Measurements from ENCODE around the gene MCM9. TPM values are rescaled to one million over a fixed set of nuclear protein-coding genes. Genes with fewer than 3 reads are reported as not detected.

Gene MCM9
- total RNA-seq, 2 donors from 2014 or later = 9.9 to 33.9 TPM

GRCh38 chr6:118895261-118895560 lies 39.7 kb downstream of the MCM9 start:
- Histone ChIP-seq H3K4me3 (peak overlapping the region in 1 of 2 donors; percentile 75), H3K36me3 (replicated peaks in 1 of 2; ENCODE audit: insufficient read depth in 1 of 2, low read depth in 2 of 2) (peaks cover 0 to 1% of the 10 kb centered on the region in 2 donors), H3K27ac (peak overlapping the region; percentile 88 to 97 (median 94)), H3K4me1 (peaks cover 25% of the 10 kb centered on the region), H3K27me3 (no peaks in the 10 kb centered on the region), H3K9me3 (no peaks in the 10 kb centered on the region)
- intact Hi-C loops (cut with DNase I) = no loop called here
- ATAC-seq (no peak), DNase-seq (no peak)
- 1% methylated on average over 11 of the region's 11 CpGs for WGBS, 2 donors
- no peak for TF ChIP-seq POLR2A (IDR thresholded peaks at IDR 0.05)
- TF ChIP-seq CTCF (IDR thresholded peaks at IDR 0.05) = no peak

- DNase-seq = peak; percentile 56 to 69 (median 62)
- WGBS, 2 donors = 0% methylated on average over 10 to 89 of the region's 102 CpGs
- Histone ChIP-seq H3K27me3 (no peaks in the 10 kb centered on the region), H3K4me3 (peak overlapping the region; percentile 67 to 75), H3K27ac (peak overlapping the region; percentile 88 to 97 (median 94)), H3K36me3 (replicated peaks in 1 of 2; ENCODE audit: insufficient read depth in 1 of 2, low read depth in 2 of 2) (peaks cover 0 to 1% of the 10 kb centered on the region in 2 donors), H3K4me1 (peaks cover 21% of the 10 kb centered on the region), H3K9me3 (no peaks in the 10 kb centered on the region)
- intact Hi-C loops (cut with DNase I) = no loop called here
- peak; percentile 49 for ATAC-seq
- TF ChIP-seq POLR2A (IDR thresholded peaks at IDR 0.05) (peak in 2 of 3 donors; percentile 42 to 49), CTCF (IDR thresholded peaks at IDR 0.05) (peak in 1 of 7 experiments; percentile 40)
These were observed 40.3 kb downstream of the MCM9 start for GRCh38 chr6:118894425-118895260.

- TF ChIP-seq CTCF (IDR thresholded peaks at IDR 0.05) (peak in 6 of 7 experiments; percentile 13 to 92 (median 75)), POLR2A (IDR thresholded peaks at IDR 0.05) (peak; percentile 76 to 91 (median 85))
- ATAC-seq (peak; percentile 95), DNase-seq (peak; percentile 98 to 99 (median 98))
- Histone ChIP-seq H3K27me3 (no peaks in the 10 kb centered on the region), H3K4me1 (peaks cover 21% of the 10 kb centered on the region), H3K9me3 (no peaks in the 10 kb centered on the region), H3K27ac (peak within 1 kb of the TSS; percentile 88 to 97 (median 94)), H3K4me3 (peak within 1 kb of the TSS; percentile 67 to 75), H3K36me3 (replicated peaks in 1 of 2; ENCODE audit: insufficient read depth in 1 of 2, low read depth in 2 of 2) (no peaks in the 10 kb centered on the region)
- WGBS, 2 donors = 0 to 1% methylated on average over 50 to 51 of the region's 51 CpGs
- intact Hi-C loops (cut with DNase I) = no loop called here
These were observed 41.0 kb downstream of the MCM9 start, which contains the start of gene ASF1A for GRCh38 chr6:118893807-118894424. Gene ASF1A (plus strand): TSS chr6:118894152. CDS start chr6:118894414, 262 bp downstream.

- Histone ChIP-seq H3K27ac (peak overlapping the region; percentile 57 to 97 (median 88)), H3K4me3 (peak overlapping the region; percentile 17 to 52), H3K9me3 (no peaks in the 10 kb centered on the region), H3K36me3 (replicated peaks in 1 of 2; ENCODE audit: insufficient read depth in 1 of 2, low read depth in 2 of 2) (no peaks in the 10 kb centered on the region), H3K27me3 (no peaks in the 10 kb centered on the region), H3K4me1 (peaks cover 21% of the 10 kb centered on the region)
- DNase-seq (peak; percentile 41 to 60 (median 49)), ATAC-seq (peak; percentile 51)
- 1% methylated on average over 18 of the region's 18 CpGs for WGBS, 2 donors
- TF ChIP-seq CTCF (IDR thresholded peaks at IDR 0.05) = no peak
- peak in 1 of 3 donors; percentile 27 for TF ChIP-seq POLR2A (IDR thresholded peaks at IDR 0.05)
- intact Hi-C loops (cut with DNase I) = no loop called here
These were observed 41.7 kb downstream of the MCM9 start for GRCh38 chr6:118893064-118893806.

Data from body of pancreas (tissue), 4 donors.